Mucosa of descending colon (tissue), 3 donors: ENCODE data around the gene VRK1. TPM values are rescaled to one million over a fixed set of nuclear protein-coding genes. Genes with fewer than 3 reads are reported as not detected.
"Not testable (repeated sequence)": the region's sequence is repeated elsewhere in the genome, so short reads cannot be mapped to it uniquely, and the experiment has no call there.

Source experiments
- ATAC-seq: fragments of 200-7000 bp; cut with Tn5 transposase; one replicate; pipeline ENCODE4 v1.9.1; 2020; ENCODE audit warnings: mild to moderate bottlenecking, moderate library complexity
- DNase-seq, 3 donors: peaks; one replicate each; pipeline ENCODE4 v3.0.0-alpha.2; 2020
- H3K36me3 ChIP-seq: fragments of 200-600 bp; one replicate; pipeline ENCODE4 v1.8.0; 2021; ENCODE audit warnings: low read depth, mild to moderate bottlenecking
- H3K4me1 ChIP-seq: fragments of 200-600 bp; one replicate; pipeline ENCODE4 v1.8.0; 2021; ENCODE audit warnings: low read depth, mild to moderate bottlenecking
- H3K4me3 ChIP-seq: fragments of 200-600 bp; one replicate; pipeline ENCODE4 v1.8.0; 2021; ENCODE audit warnings: mild to moderate bottlenecking
- H3K9me3 ChIP-seq: fragments of 200-600 bp; one replicate; pipeline ENCODE4 v1.8.0; 2021; ENCODE audit warnings: mild to moderate bottlenecking
- CTCF ChIP-seq: fragments of 200-600 bp; IDR thresholded peaks from one replicate; pipeline ENCODE4 v1.8.0; 2022; ENCODE audit warnings: antibody characterized with exemption, mild to moderate bottlenecking
- intact Hi-C, 2 donors: fragments of 100-400 bp; cut with DNase I in 1 of 2; cut with micrococcal nuclease in 1 of 2; formaldehyde crosslinking; loops; one replicate each; pipeline versions ENCODE4 v1.11.0 to v1.11.1; 2022; cut with DNase I, micrococcal nuclease
- total RNA-seq, 3 donors: library from RNA; stranded (reverse); fragmentation: NEBNext Ultra II Directional in 2 of 3; extraction: Animal tissue kit (Norgen Biotek cat#: 25700) in 2 of 3; gene quantifications; one replicate each; pipeline versions ENCODE4 v1.2.1 to v1.2.4, GENCODE V29; 2021 to 2023
- donor health status: DM: no; HTN: no; CAD: no; lungs with moderate emphysema.
- donor health status: DM: no; HTN: no; CAD: no.
- donor health status: DM: no; HTN: yes; CAD: no.

VRK1 gene
- total RNA-seq, 3 donors from 2014 or later = 15.3 to 19.8 (median 19.4) TPM

GRCh38 chr14:96876747-96877146 is 79.6 kb downstream of the VRK1 start:
- DNase-seq = peak in 1 of 3 donors; percentile 19
- Histone ChIP-seq H3K4me1 (no peaks in the 10 kb centered on the region), H3K36me3 (no peaks in the 10 kb centered on the region), H3K4me3 (no peak overlapping the region), H3K9me3 (no peaks in the 10 kb centered on the region)
- no peak for TF ChIP-seq CTCF
- intact Hi-C loops = no loop called here
- peak; percentile 70 for ATAC-seq

- H3K4me1 ChIP-seq = no peaks in the 10 kb centered on the region
- no peak for TF ChIP-seq CTCF
- DNase-seq = no peak
- no peaks in the 10 kb centered on the region for H3K9me3 ChIP-seq
- intact Hi-C loops = no loop called here
- H3K36me3 ChIP-seq = no peaks in the 10 kb centered on the region
- no peak overlapping the region for H3K4me3 ChIP-seq
- no peak for ATAC-seq
These were observed 84.5 kb downstream of the VRK1 start for GRCh38 chr14:96881713-96882112.

GRCh38 chr14:96883974-96884373 is 86.8 kb downstream of the VRK1 start:
- H3K4me3 ChIP-seq, ATAC-seq, intact Hi-C loops, H3K9me3 ChIP-seq, DNase-seq, H3K36me3 ChIP-seq, H3K4me1 ChIP-seq: not testable (repeated sequence)

- Histone ChIP-seq H3K4me3 (no peak overlapping the region), H3K9me3 (no peaks in the 10 kb centered on the region), H3K4me1 (no peaks in the 10 kb centered on the region), H3K36me3 (no peaks in the 10 kb centered on the region)
- intact Hi-C loops = no loop called here
- TF ChIP-seq CTCF = no peak
- no peak for DNase-seq
- no peak for ATAC-seq
These were observed 91.0 kb downstream of the VRK1 start for GRCh38 chr14:96888158-96888557.

GRCh38 chr14:96888593-96888992 is 91.4 kb downstream of the VRK1 start:
- H3K4me3 ChIP-seq = no peak overlapping the region
- H3K36me3 ChIP-seq = no peaks in the 10 kb centered on the region
- ATAC-seq = no peak
- intact Hi-C loops = no loop called here
- no peak for DNase-seq
- TF ChIP-seq CTCF = no peak
- no peaks in the 10 kb centered on the region for H3K9me3 ChIP-seq
- no peaks in the 10 kb centered on the region for H3K4me1 ChIP-seq

GRCh38 chr14:96889091-96889490 is 91.9 kb downstream of the VRK1 start:
- no peak for TF ChIP-seq CTCF
- ATAC-seq = no peak
- intact Hi-C loops = no loop called here

More at GRCh38 chr14:96889091-96889490, 91.9 kb downstream of the VRK1 start:
- no peak for DNase-seq
- Histone ChIP-seq H3K4me3 (no peak overlapping the region), H3K4me1 (no peaks in the 10 kb centered on the region), H3K36me3 (no peaks in the 10 kb centered on the region), H3K9me3 (no peaks in the 10 kb centered on the region)
